GM18870 (cell line): Measurements from ENCODE around the gene STPG1.

Source experiments
- ATAC-seq: cut with Tn5 transposase; IDR thresholded peaks from one replicate; pipeline ENCODE4 v1.9.1; 2021; ENCODE audit warnings: moderate library complexity; ENCODE audit not compliant: unreplicated experiment

STPG1 gene

DNA sequence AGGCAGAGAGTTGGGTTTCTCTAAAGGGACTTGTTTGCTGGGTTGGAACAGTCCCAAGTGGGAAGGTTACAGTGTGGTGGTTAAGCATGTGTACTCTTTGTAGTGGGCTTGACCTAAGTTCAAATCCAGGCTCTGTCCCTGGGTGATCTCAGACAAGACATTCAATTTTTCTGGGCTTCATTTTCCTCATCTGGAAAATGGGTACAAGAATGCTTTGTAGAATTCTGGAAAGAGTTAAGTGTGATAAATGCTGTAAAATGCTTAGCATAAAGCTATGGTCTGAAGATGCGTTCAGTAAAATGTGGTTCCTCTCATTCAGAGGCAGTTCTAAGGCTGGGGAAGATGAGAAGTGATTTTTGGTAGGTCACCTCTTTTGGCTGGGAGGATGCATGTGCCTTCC lies 93.6 kb downstream of the STPG1 start:
- no peak for ATAC-seq

DNA sequence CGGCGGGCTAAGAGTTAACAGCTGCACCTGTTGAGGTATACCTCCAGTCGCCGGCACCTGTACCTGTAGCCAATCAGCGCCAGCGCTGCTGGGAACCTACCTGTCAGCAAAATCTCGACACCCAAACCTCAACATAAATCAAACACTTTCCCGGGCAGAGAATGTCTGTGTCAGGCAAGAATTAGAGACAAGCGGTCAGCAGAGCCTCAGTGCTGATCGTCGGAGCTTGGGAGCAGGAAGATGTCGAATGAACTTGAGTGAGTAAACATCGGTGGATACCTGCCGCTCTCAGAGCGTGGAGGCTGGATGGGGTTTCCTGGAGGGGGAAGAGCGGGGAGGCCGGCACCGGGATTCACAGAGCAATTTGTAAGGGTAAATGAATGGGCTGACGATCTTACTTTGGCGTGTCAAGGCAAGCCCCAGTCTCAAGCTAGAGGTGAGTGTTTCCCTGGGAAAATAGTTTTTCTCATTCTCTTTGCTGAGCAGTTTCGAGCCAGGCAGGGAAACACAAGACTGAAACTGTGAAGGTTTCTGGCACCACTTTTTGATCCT lies 94.2 kb downstream of the STPG1 start, which contains the start of gene GRHL3:
GRHL3 (plus strand) TSS at position 46 of the 552 bp plus-strand sequence; CDS start at position 241, 195 bp downstream.
- no peak for ATAC-seq

DNA sequence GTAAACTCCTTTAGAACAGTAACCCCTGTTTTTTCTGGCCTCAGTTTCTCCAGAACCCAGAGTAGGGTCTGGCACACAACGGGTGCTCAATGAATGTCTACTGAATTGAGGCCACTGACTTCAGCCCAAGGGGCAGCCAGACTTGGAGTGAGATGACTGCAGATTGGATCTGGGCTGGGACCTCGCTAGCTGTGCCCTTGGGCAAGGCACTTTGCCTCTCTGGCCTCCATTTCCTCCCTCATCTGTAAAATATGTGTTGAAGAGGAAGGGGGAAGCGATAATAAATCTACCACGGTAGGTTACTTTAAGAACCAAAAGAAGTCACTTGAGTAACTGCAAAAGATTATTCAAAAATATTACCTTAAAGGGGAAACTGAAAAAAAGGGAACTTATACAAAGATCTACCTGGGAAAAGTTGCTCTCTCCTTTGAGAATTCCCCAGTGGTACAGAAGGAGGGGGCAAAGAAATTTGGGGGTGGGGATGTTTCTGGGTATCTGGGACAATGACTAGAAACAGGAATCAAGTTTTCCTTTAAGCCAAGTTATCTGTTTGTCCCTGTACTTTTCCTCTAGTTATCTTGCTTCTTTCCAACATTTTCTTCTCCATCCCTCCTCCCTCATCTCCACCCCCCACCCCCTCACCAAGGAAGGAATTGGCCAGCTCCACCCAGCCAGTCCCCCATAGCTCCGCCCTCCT lies 94.8 kb downstream of the STPG1 start:
- no peak for ATAC-seq

DNA sequence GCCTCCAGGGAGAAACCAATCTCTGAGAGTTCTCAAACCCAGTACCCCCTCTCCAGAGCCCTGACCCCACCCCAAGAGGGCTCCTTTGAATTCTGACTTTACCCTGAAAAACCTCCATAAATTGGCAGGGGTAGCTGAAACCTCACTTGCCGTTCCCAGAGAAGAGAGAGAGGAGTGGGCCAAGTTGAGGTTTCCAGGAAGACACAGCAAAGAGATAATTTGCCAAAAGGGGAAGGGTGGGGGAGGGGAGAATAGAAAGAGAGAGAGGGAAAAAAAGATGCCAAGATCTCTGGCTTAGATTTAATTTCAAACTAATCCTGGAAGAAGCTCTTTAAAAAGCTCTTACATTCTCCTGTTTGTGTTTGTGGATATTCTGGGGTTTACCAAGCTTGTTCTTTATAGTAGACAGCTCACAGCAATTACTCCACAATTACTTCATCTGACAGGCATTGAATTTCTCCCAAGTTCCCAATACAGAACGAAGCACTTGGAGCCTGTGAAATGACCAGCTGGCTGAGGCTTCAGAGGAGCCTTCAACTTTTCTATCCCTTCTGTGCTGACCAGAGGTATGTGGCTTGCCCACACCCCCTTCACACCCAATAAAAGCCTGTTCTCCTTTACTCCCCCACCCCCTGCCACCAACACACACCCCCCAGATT lies 95.5 kb downstream of the STPG1 start:
- ATAC-seq: no peak

DNA sequence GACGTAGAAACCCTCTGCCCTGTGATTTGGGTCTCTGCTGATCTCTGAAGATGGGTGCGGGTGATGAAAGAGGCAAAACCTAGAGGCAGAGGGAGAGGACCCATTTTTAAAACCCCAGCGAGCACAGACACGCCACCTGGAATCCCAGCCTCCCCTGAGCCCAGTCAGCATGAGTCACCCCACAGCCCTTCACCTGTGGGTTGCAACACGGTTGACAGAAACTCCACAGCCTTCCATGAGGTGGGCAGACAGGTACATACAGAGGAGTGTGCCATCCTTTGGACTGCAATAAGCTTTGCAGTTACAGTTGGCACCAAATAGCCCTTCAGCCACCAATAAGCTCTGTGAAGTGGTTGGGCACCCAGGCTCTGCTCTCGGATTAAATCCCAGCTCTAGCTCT lies 96.5 kb downstream of the STPG1 start:
- no peak for ATAC-seq

DNA sequence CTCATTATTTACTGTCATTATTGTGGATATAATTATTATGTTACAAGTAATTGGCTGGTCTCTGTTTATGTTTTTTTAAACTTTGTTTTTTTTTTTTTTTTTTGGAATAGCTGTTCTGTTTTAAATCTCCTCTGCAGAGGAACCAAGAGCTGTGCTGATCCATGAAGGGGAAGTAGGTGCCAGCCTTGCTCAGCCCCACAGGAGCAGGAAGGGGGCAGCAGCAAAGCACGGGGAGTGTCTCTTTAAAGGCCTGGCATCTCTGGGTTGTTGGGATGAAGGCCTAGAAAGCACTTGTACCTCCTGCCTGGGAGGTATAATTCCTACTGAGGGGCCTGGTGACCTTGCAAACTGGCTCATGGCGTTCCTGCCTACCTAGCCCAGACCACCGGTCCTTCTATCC lies 96.9 kb downstream of the STPG1 start:
- ATAC-seq: no peak

DNA sequence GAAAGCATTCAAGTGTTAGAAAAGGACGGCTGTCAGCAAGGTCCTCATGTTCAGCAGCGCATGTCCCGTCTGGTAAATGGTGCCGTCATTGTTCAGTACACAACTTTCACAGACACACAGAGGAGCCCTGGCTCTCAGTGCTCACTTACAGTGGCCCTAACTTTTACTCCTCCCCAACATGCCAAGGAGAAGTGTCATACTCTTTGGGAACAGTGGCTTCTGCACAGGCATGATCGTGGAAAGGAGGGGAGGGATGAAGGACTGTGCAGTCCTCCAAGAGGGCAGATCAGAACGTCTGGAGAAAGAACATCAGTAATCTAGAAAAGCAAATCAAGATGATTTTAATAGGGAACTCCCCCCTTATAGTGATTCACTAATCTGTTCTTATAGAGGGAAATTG lies 98.2 kb downstream of the STPG1 start:
- no peak for ATAC-seq

DNA sequence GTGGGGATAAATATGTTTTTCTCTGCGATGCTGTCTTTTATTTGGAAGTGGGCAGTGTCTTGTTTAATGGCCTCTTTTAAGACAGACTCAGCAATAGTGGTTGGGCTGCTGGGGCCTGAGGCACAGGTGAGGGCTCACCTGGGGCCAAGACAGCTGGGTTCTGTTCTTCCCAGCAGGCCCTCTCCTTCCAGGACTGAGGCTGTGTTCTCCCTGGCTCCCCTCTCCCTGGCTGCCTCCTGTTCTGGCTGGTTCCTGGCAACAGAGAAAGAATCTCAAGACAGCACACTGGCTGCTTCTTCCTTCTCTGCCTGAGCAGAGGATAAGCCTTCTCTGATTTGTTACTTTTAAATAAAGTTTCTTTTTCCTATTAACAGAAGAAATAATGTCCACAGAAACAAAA lies 101.8 kb downstream of the STPG1 start:
- ATAC-seq: no peak

DNA sequence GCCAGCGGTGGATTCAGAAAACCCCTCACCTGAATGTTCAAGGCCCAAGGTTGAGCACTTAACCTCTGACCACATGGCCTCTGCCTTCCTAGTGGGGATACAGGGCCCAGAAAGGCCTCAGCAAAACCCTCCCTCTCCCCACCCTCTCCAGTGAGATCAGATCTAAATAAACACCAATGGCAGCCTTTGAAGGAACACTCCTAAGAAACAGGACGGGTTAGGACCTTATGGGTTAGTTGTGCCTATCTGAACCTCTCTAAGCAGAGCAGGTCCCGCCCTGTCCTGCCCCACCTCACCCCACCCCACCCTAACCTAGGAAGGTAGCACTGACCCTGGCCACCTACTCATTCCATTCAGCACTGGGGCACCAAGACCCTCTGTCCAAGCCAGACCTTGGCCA lies 102.3 kb downstream of the STPG1 start:
- no peak for ATAC-seq

DNA sequence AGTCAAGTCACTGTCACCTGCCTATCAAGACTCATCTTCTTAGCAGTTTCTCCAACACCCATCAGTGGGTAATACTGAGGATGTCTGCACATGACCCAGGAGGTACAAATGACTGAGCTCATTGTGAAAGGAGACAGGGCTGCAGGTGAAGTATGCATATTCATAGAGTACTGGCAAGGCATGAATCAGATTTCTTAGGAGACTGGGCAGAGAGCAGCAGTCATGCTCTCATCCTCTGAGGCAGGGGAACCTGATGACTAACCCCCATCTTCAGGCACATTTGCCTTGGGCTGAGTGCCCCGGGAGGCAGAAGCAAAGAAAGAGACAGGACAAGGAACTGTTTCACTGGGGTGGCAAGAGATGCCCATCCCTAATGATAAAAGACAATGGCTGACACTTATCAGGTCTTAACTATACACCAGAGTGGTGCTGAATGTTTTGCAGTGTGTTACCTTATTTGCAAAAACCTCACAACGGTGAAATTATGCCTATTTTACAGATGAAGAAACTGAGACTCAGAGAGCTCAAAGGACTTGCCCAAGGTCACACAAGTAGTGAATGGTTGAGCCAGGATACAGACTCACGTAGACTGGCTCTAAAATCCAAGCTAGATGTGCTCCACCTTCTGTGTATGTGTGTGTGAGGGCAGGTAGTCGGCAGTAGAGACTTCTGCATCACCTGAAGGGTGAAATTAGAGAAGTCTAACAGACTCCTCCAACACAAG lies 103.7 kb downstream of the STPG1 start:
- no peak for ATAC-seq

DNA sequence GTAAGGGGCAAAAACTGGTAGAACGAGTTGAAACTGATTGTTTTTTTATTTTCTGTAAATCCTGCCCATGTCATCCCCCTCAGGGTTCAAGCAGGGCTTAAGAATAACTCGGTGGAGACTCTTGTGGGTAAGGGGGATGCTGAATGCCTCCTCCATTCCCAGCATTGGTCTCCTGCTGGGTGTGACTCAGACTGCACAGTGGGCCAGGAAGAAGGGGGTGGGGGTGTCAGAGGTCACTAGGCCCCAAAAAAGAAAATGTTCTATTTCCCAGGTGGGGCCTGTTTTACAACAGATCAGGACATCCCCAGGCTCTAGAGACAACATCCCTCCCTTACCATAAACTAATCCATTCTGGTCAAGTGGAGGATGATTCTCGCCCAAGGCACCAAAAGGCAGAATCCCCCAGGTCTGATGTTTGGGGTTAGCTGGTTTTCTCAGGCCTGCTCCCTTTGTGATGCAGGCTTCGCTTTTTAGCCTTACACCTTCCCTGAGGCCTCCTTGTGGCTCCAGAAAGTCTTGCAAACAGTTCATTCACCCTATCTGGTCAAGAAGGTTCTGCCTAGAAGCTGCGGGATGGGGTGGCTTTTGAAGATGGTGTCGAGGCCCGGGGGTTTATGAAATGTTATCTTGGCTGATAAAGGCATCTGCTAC lies 105.1 kb downstream of the STPG1 start:
- ATAC-seq: no peak
